ENCODE data around the gene SLC6A20.

SLC6A20 gene

DNA sequence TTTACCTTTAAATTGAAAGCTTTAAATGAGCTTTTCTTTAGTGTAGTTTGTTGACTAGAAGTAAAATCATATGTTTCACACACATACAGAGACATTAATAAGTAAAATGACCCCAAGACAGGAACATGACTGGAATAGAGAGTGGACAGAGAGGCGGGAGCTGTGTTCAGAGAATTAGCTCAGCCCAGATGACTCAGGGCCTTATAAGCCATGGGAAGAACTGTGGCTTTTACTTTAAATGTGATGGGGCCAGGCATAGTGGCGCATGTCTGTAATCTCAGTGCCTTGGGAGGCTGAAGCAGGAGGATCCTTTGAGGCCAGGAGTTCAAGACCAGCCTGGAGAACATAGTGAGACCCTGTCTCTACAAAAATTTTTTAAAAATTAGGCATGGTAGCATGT, 80.4 kb downstream of the SLC6A20 start:
- Mint-ChIP-seq H3K27me3 (no peaks in the 10 kb centered on the region), H3K36me3 (peaks cover 22% of the 10 kb centered on the region), H3K27ac (peak overlapping the region; percentile 69), H3K9me3 (ENCODE audit: low read depth) (no peaks in the 10 kb centered on the region), H3K4me1 (ENCODE audit: low read depth) (peaks cover 31% of the 10 kb centered on the region), H3K4me3 (no peak overlapping the region)

DNA sequence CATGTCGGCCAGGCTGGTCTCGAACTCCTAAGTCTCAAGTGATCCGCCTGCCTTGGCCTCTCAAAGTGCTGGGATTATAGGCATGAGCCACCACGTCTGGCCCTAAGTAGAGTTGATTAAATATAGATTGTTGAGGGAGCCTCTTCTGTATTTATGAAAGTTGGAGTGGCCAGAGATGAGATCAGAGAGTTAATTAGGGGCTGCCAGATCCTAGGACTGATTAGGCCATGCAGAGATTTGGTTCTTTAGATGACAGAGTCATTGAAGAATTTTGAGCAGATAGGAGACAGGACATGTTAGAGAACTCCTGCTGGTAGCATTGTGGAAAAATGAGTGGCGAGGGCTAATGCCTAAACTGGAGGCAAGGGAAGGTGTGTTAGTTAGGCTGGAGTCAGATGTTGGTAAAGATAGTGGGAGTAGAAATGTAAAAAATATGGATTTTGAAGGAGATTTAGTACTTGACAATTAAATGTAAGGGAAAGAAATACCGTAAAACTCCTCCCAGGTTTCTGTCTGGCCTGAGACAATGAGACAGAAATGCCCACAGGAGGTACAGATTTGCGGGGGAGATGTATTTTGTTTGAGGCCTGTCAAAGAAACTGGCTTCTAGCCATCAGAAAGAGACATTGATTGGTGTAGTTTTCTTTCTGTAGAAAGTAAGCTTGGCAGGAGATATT, 83.8 kb downstream of the SLC6A20 start:
- H3K9me3 Mint-ChIP-seq (ENCODE audit: low read depth) = no peaks in the 10 kb centered on the region
- H3K4me3 Mint-ChIP-seq = no peak overlapping the region
- peaks cover 20% of the 10 kb centered on the region for H3K36me3 Mint-ChIP-seq
- peaks cover 25% of the 10 kb centered on the region for H3K4me1 Mint-ChIP-seq (ENCODE audit: low read depth)
- H3K27me3 Mint-ChIP-seq = no peaks in the 10 kb centered on the region
- H3K27ac Mint-ChIP-seq = no peak overlapping the region

DNA sequence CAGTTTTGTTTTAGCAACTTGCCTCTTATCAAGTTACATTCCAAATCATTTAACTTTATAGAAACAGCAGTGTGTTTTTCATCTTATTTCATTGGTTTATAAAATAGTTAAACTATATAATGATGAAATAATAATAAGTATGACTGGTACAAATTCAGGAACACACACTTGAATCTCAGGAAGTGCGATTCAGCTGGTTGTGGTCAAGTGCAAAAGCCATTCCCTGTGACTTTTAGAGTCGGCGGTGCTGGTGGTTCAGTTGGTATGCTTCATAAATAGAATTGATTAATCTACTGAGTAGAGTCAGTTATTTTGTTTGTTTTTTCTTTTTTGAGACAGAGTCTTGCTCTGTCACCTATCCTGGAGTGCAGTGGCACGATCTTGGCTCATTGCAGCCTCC, 84.4 kb downstream of the SLC6A20 start:
- no peaks in the 10 kb centered on the region for H3K27me3 Mint-ChIP-seq
- peaks cover 27% of the 10 kb centered on the region for H3K4me1 Mint-ChIP-seq (ENCODE audit: low read depth)
- peaks cover 21% of the 10 kb centered on the region for H3K36me3 Mint-ChIP-seq
- H3K4me3 Mint-ChIP-seq = no peak overlapping the region
- H3K27ac Mint-ChIP-seq = no peak overlapping the region
- H3K9me3 Mint-ChIP-seq (ENCODE audit: low read depth) = no peaks in the 10 kb centered on the region

DNA sequence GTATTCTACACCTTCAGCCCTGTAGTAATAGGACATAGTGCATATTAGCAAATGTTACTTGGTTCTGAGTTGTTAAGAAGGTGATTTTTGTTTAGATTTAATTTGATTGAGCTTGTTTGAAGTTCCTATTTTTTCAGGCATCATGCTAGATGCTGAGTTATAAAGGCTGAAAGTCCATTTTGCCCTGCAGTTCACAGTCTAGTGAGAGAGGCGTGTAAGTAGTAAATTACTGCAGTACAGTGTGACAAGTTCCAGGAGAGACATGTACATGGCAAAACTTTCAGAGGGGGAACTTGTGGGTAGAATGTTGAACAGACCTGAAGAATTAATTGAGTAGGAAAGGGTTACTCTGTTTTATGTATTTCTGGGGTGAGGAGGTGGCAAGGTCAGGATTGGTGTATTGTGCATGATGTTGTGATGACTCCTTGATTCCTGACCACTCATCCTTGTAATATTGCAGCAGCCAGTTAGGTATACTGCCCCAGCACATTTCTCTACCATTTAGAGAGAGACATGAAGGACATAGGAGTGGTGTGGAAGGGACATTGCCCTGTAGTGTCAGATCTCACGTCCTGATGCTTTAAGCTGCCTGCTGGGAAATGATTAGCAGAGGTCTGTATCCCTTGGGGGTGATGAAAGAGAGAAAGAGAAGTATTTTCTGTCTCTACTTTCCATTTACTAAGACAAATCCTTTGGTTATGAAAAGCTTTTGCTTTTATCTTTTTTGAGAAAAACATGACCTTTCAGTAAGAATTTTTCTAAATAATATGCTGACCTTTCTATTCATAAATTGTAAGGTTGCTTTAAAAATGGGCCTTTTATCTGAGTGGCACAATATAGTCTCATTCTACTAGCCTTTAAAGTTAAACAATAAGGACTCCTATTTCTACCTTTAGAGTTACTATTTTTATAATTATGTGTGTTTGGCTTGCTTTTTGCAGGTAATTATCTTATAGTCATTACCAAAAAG, 90.2 kb downstream of the SLC6A20 start:
- Mint-ChIP-seq H3K9me3 (ENCODE audit: low read depth) (no peaks in the 10 kb centered on the region), H3K27me3 (no peaks in the 10 kb centered on the region), H3K4me3 (no peak overlapping the region), H3K27ac (peak overlapping the region; percentile 75), H3K36me3 (peaks cover 18% of the 10 kb centered on the region), H3K4me1 (ENCODE audit: low read depth) (peaks cover 54% of the 10 kb centered on the region)

Measured in activated naive CD8-positive, alpha-beta T cell (primary cell).